ENCODE measurements around the gene PPFIBP1. TPM values are rescaled to one million over a fixed set of nuclear protein-coding genes. Genes with fewer than 3 reads are reported as not detected.

Gene PPFIBP1
- total RNA-seq, 2 donors from 2014 or later, result 65.2 to 66.0 TPM

- Histone ChIP-seq H3K27ac (no peak overlapping the region), H3K4me3 (no peak overlapping the region), H3K36me3 (peaks cover 70% of the 10 kb centered on the region), H3K4me1 (no peaks in the 10 kb centered on the region), H3K27me3 (no peaks in the 10 kb centered on the region), H3K9me3 (no peaks in the 10 kb centered on the region)
- no peak for DNase-seq (ENCODE audit: low spot score)
- no peak for TF ChIP-seq CTCF (IDR thresholded peaks at IDR 0.05)
Observed at GRCh38 chr12:27682534-27682933, 158.5 kb downstream of the PPFIBP1 start.

GRCh38 chr12:27685274-27685673 is 161.3 kb downstream of the PPFIBP1 start:
- Histone ChIP-seq H3K27ac (no peak overlapping the region), H3K9me3 (no peaks in the 10 kb centered on the region), H3K4me1 (no peaks in the 10 kb centered on the region), H3K4me3 (no peak overlapping the region), H3K27me3 (no peaks in the 10 kb centered on the region), H3K36me3 (peaks cover 78% of the 10 kb centered on the region)
- no peak for DNase-seq (ENCODE audit: low spot score)
- no peak for TF ChIP-seq CTCF (IDR thresholded peaks at IDR 0.05)

GRCh38 chr12:27686147-27686546 is 162.1 kb downstream of the PPFIBP1 start:
- no peaks in the 10 kb centered on the region for H3K9me3 ChIP-seq
- peaks cover 80% of the 10 kb centered on the region for H3K36me3 ChIP-seq
- TF ChIP-seq CTCF (IDR thresholded peaks at IDR 0.05), result no peak
- H3K4me1 ChIP-seq, result no peaks in the 10 kb centered on the region
- no peak overlapping the region for H3K4me3 ChIP-seq
- H3K27me3 ChIP-seq, result no peaks in the 10 kb centered on the region
- H3K27ac ChIP-seq, result no peak overlapping the region
- no peak for DNase-seq (ENCODE audit: low spot score)

GRCh38 chr12:27688671-27689070 is 164.7 kb downstream of the PPFIBP1 start:
- Histone ChIP-seq H3K4me3 (no peak overlapping the region), H3K36me3 (peaks cover 85% of the 10 kb centered on the region), H3K9me3 (no peaks in the 10 kb centered on the region), H3K27ac (no peak overlapping the region), H3K27me3 (no peaks in the 10 kb centered on the region), H3K4me1 (no peaks in the 10 kb centered on the region)
- TF ChIP-seq CTCF (IDR thresholded peaks at IDR 0.05), result no peak
- no peak for DNase-seq (ENCODE audit: low spot score)

GRCh38 chr12:27689558-27690180 is 165.7 kb downstream of the PPFIBP1 start:
- no peak for TF ChIP-seq CTCF (IDR thresholded peaks at IDR 0.05)
- Histone ChIP-seq H3K4me1 (no peaks in the 10 kb centered on the region), H3K27ac (no peak overlapping the region), H3K4me3 (no peak overlapping the region), H3K9me3 (no peaks in the 10 kb centered on the region), H3K36me3 (peaks cover 91% of the 10 kb centered on the region), H3K27me3 (no peaks in the 10 kb centered on the region)
- no peak for DNase-seq (ENCODE audit: low spot score)

GRCh38 chr12:27693403-27693802 is 169.4 kb downstream of the PPFIBP1 start:
- no peak for TF ChIP-seq CTCF (IDR thresholded peaks at IDR 0.05)
- H3K27me3 ChIP-seq, result no peaks in the 10 kb centered on the region
- no peak overlapping the region for H3K4me3 ChIP-seq
- no peaks in the 10 kb centered on the region for H3K4me1 ChIP-seq
- no peak overlapping the region for H3K27ac ChIP-seq
- no peak for DNase-seq (ENCODE audit: low spot score)
- H3K9me3 ChIP-seq, result no peaks in the 10 kb centered on the region
- H3K36me3 ChIP-seq, result peaks cover 67% of the 10 kb centered on the region
